Activated CD8-positive, alpha-beta T cell treated with anti-CD3 and anti-CD28 coated beads for 36 hours (primary cell): ENCODE data around the gene CAB39. TPM values are rescaled to one million over a fixed set of nuclear protein-coding genes. Genes with fewer than 3 reads are reported as not detected.
A peak's percentile ranks its signal among the peaks of the same experiment; 100 is the strongest.
"Not testable (repeated sequence)": the region's sequence is repeated elsewhere in the genome, so short reads cannot be mapped to it uniquely, and the experiment has no call there.

Source experiments
- ATAC-seq: fragments of 200-7000 bp; cut with Tn5 transposase; one replicate; pipeline ENCODE4 v1.10.0; 2021; ENCODE audit warnings: mild to moderate bottlenecking, moderate library complexity
- CTCF ChIA-PET: fragments of 350-600 bp; sonication (Branson Sonifier 250); formaldehyde crosslinking; loops from one replicate; lab custom pipeline; 2021; ENCODE audit warnings: antibody characterized with exemption; lab: Charles Lee
- POLR2A ChIA-PET: fragments of 350-600 bp; sonication (Branson Sonifier 250); formaldehyde crosslinking; loops from one replicate; lab custom pipeline; 2021; ENCODE audit warnings: antibody characterized with exemption; lab: Charles Lee
- DNase-seq: peaks from one replicate; pipeline ENCODE4 v3.0.0-alpha.2; 2020
- H3K27ac Mint-ChIP-seq: one replicate; pipeline ENCODE4 v1.8.0; 2021; ENCODE audit warnings: mild to moderate bottlenecking, mixed read lengths
- H3K27me3 Mint-ChIP-seq: one replicate; pipeline ENCODE4 v1.8.0; 2021; ENCODE audit warnings: mixed read lengths
- H3K36me3 Mint-ChIP-seq: one replicate; pipeline ENCODE4 v1.8.0; 2021; ENCODE audit warnings: low read depth, mixed read lengths
- H3K4me1 Mint-ChIP-seq: one replicate; pipeline ENCODE4 v1.8.0; 2021; ENCODE audit warnings: low read depth, mixed read lengths
- H3K4me3 Mint-ChIP-seq: one replicate; pipeline ENCODE4 v1.8.0; 2021; ENCODE audit warnings: mild to moderate bottlenecking, moderate library complexity, mixed read lengths
- H3K9me3 Mint-ChIP-seq: one replicate; pipeline ENCODE4 v1.8.0; 2021; ENCODE audit warnings: mixed read lengths
- intact Hi-C: fragments of 100-400 bp; cut with micrococcal nuclease; formaldehyde crosslinking; loops from one replicate; pipeline ENCODE4 v1.10.0; 2022
- total RNA-seq, 2 experiments: library from RNA; stranded (reverse); gene quantifications; one replicate each; pipeline ENCODE4 v1.2.3, GENCODE V29; 2021
- TF ChIP-seq, protein P1 (sequence below): fragments of 200-600 bp; IDR thresholded peaks from one replicate; pipeline ENCODE4 v1.8.0; 2022; ENCODE audit warnings: antibody characterized with exemption, mild to moderate bottlenecking

CAB39 gene
- total RNA-seq, 2 experiments from 2014 or later = 119 to 120 TPM

- CTCF ChIA-PET = interaction anchor here (0.7 to 1.4 kb wide), 4 partner anchors 14 to 101 kb away, joined by 3 to 4 read pairs (median 3); no protein-coding TSS in a partner anchor
- no peak overlapping the region for H3K27ac Mint-ChIP-seq
- no peaks in the 10 kb centered on the region for H3K27me3 Mint-ChIP-seq
- peaks cover 6% of the 10 kb centered on the region for H3K9me3 Mint-ChIP-seq
- ATAC-seq (peak; percentile 63), DNase-seq (no peak)
- TF ChIP-seq, protein P1, sequence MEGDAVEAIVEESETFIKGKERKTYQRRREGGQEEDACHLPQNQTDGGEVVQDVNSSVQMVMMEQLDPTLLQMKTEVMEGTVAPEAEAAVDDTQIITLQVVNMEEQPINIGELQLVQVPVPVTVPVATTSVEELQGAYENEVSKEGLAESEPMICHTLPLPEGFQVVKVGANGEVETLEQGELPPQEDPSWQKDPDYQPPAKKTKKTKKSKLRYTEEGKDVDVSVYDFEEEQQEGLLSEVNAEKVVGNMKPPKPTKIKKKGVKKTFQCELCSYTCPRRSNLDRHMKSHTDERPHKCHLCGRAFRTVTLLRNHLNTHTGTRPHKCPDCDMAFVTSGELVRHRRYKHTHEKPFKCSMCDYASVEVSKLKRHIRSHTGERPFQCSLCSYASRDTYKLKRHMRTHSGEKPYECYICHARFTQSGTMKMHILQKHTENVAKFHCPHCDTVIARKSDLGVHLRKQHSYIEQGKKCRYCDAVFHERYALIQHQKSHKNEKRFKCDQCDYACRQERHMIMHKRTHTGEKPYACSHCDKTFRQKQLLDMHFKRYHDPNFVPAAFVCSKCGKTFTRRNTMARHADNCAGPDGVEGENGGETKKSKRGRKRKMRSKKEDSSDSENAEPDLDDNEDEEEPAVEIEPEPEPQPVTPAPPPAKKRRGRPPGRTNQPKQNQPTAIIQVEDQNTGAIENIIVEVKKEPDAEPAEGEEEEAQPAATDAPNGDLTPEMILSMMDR = no peak
- H3K4me3 Mint-ChIP-seq = no peak overlapping the region
- intact Hi-C loops = no loop called here
- POLR2A ChIA-PET = interaction anchor here (0.9 to 1.1 kb wide), 2 partner anchors 16 to 101 kb away, joined by 3 read pairs; no protein-coding TSS in a partner anchor
- H3K4me1 Mint-ChIP-seq = peaks cover 32% of the 10 kb centered on the region
- peaks cover 3% of the 10 kb centered on the region for H3K36me3 Mint-ChIP-seq
These were observed 15.0 kb upstream of the CAB39 start for GRCh38 chr2:230697676-230698075.

DNA sequence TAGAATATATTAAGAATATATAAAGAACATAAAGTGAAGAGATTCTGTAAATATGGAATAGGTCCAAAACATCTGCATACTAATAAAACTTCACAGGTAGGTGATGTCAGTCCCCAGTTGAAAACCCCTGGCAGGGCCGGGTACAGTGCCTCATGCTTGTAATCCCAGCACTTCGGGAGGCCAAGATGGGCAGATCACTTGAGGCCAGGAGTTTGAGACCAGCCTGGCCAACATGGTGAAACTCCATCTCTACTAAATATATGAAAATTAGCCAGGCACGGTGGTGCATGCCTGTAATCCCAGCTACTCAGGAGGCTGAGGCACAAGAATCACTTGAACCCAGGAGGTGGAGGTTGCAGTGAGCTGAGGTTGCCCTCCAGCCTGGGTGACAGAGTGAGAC is 13.9 kb upstream of the CAB39 start:
- H3K4me3 Mint-ChIP-seq, H3K36me3 Mint-ChIP-seq, intact Hi-C loops, DNase-seq, H3K27me3 Mint-ChIP-seq, H3K27ac Mint-ChIP-seq, H3K9me3 Mint-ChIP-seq, CTCF ChIA-PET, POLR2A ChIA-PET, ATAC-seq: not testable (repeated sequence)
- peaks cover 29% of the 10 kb centered on the region for H3K4me1 Mint-ChIP-seq

DNA sequence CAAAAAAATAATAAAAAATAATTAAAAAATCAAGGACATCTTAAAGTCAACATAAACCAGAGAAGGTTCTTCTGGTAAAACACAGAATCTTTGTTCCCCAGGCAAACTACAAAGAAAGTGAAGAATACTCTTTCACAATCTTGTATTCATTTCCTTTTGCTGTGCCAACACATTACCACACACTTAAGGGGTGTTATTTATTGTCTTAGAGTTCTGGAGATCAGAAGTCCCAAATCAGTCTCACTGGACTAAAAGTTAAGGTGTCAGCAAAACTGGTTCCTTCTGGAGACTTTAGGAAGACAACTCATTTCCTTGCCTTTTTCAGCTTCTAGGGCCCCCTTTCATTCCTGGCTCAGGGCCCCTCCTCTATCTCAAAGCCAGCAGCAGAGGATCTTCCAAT is 12.2 kb upstream of the CAB39 start:
- no peaks in the 10 kb centered on the region for H3K27me3 Mint-ChIP-seq
- POLR2A ChIA-PET = no interaction called here
- no peak overlapping the region for H3K27ac Mint-ChIP-seq
- H3K4me1 Mint-ChIP-seq = peaks cover 24% of the 10 kb centered on the region
- no peak overlapping the region for H3K4me3 Mint-ChIP-seq
- peaks cover 8% of the 10 kb centered on the region for H3K36me3 Mint-ChIP-seq
- ATAC-seq (no peak), DNase-seq (no peak)
- TF ChIP-seq, protein P1 = no peak
- intact Hi-C loops = no loop called here
- CTCF ChIA-PET = interaction anchor here (1.7 kb wide), 1 partner anchor 12 kb away, joined by 4 read pairs; the partner anchor contains the start of gene CAB39
- H3K9me3 Mint-ChIP-seq = peaks cover 12% of the 10 kb centered on the region

- H3K36me3 Mint-ChIP-seq = peaks cover 8% of the 10 kb centered on the region
- ChIA-PET CTCF (interaction anchor here (1.6 to 1.9 kb wide), 2 partner anchors 11 to 97 kb away, joined by 5 to 8 read pairs; partner anchors contain the start of gene CAB39), POLR2A (no interaction called here)
- peaks cover 12% of the 10 kb centered on the region for H3K9me3 Mint-ChIP-seq
- no peak overlapping the region for H3K4me3 Mint-ChIP-seq
- no peak for ATAC-seq
- H3K27ac Mint-ChIP-seq = no peak overlapping the region
- TF ChIP-seq, protein P1 = no peak
- no peaks in the 10 kb centered on the region for H3K27me3 Mint-ChIP-seq
- intact Hi-C loops = no loop called here
- no peak for DNase-seq
- H3K4me1 Mint-ChIP-seq = peaks cover 22% of the 10 kb centered on the region
These were observed 11.3 kb upstream of the CAB39 start for GRCh38 chr2:230701308-230701707.

DNA sequence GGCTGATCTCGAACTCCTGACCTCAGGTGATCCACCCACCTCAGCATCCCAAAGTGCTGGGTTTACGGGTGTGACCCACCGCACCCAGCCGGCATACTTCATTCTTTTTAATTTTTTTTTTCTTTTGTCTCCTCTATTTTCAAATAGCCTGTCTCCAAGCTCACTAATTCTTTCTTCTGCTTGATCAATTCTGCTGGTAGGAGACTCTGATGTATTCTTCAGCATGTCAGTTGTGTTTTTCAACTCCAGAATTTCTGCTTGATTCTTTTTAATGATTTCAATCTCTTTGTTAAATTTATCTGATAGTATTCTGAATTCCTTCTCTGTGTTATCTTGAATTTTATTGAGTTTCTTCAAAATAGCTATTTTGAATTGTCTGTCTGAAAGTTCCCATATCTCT is 10.2 kb upstream of the CAB39 start:
- ChIA-PET CTCF (interaction anchor here (0.9 to 1.9 kb wide), 5 partner anchors 10 to 122 kb away, joined by 3 to 8 read pairs (median 3); partner anchors contain the start of gene CAB39), POLR2A (interaction anchor here (1.4 kb wide), 1 partner anchor 18 kb away, joined by 4 read pairs; no protein-coding TSS in a partner anchor)
- H3K36me3 Mint-ChIP-seq, H3K27me3 Mint-ChIP-seq, H3K27ac Mint-ChIP-seq, intact Hi-C loops, H3K4me3 Mint-ChIP-seq, DNase-seq, ATAC-seq: not testable (repeated sequence)
- Mint-ChIP-seq H3K9me3 (peaks cover 12% of the 10 kb centered on the region), H3K4me1 (peaks cover 14% of the 10 kb centered on the region)

DNA sequence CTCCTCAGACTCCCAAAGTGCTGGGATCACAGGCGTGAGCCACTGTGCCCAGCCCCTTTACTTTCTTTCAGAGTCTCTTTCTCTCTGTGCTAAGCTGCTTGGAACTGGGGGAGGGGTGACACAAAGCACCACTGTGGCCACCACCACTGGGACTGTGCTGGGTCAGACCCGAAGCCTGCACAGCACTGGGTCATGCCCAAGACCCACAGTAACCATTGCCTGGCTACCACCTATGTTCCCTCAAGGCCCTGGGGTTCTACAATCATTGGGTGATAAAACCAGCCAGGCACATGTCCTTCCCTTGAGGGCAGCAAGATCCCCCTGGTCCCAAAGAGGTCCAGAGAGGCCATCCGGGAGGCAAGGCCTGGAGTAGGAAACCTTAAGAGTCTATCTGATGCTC is 9.1 kb upstream of the CAB39 start:
- intact Hi-C loops = no loop called here
- TF ChIP-seq, protein P1 = no peak
- ChIA-PET POLR2A (interaction anchor here (1.4 kb wide), 1 partner anchor 19 kb away, joined by 4 read pairs; no protein-coding TSS in a partner anchor), CTCF (interaction anchor here (1.5 kb wide), 1 partner anchor 121 kb away, joined by 3 read pairs; no protein-coding TSS in a partner anchor)
- no peak for ATAC-seq
- H3K27ac Mint-ChIP-seq = no peak overlapping the region
- H3K27me3 Mint-ChIP-seq = no peaks in the 10 kb centered on the region
- DNase-seq = no peak
- peaks cover 16% of the 10 kb centered on the region for H3K4me1 Mint-ChIP-seq
- no peak overlapping the region for H3K4me3 Mint-ChIP-seq
- H3K36me3 Mint-ChIP-seq = peaks cover 8% of the 10 kb centered on the region
- peaks cover 12% of the 10 kb centered on the region for H3K9me3 Mint-ChIP-seq
